HCT116 (cell line): ENCODE results near the gene APP. TPM values are rescaled to one million over a fixed set of nuclear protein-coding genes. Genes with fewer than 3 reads are reported as not detected.

Experiments used
- ATAC-seq: fragments of 200-7000 bp; cut with Tn5 transposase; 2 replicates; pipeline ENCODE4 v1.9.1; 2020; ENCODE audit warnings: mild to moderate bottlenecking, moderate library complexity
- BruUV-seq: library from RNA; stranded (reverse); fragments of 400-500 nt; replicated peaks from 2 replicates; lab custom pipeline; 2021; lab: Mats Ljungman, UMichigan
- CTCF ChIA-PET: fragments of 300-600 bp; sonication (Branson Sonifier 250); formaldehyde crosslinking; loops from one replicate; lab custom pipeline; 2021; ENCODE audit warnings: antibody characterized with exemption; lab: Charles Lee
- POLR2A ChIA-PET: fragments of 300-600, 350-600 bp; sonication (Branson Sonifier 250); formaldehyde crosslinking; loops from one replicate; lab custom pipeline; 2021; ENCODE audit warnings: antibody characterized with exemption; lab: Charles Lee
- RAD21 ChIA-PET, 2 experiments: fragments of 300-600 bp; sonication (Branson Sonifier 250); formaldehyde crosslinking; loops; one replicate each; lab custom pipeline; 2023; ENCODE audit warnings: low total read pairs in 2 of 2; ENCODE audit not compliant: uncharacterized antibody in 2 of 2, unreplicated experiment in 2 of 2, low non-redundant PET in 1 of 2; lab: Charles Lee
- DNase-seq: peaks from one replicate; pipeline ENCODE4 v3.0.0-alpha.2; 2010; ENCODE audit warnings: low read depth, low spot score
- H2AFZ ChIP-seq: fragments of 200-600 bp; shearing (Covaris generic), sonication (generic); 2 replicates; pipeline ENCODE4 v1.6.1; 2017; ENCODE audit warnings: low read depth, mixed run types, mixed read lengths, antibody characterized with exemption, low read length; ENCODE audit not compliant: poor library complexity, severe bottlenecking
- H3K27ac ChIP-seq: 2 replicates; pipeline ENCODE4 v1.5.1; 2012; ENCODE audit warnings: low read depth, low read length
- H3K27me3 ChIP-seq: fragments of 200-600 bp; sonication (generic); 2 replicates; pipeline ENCODE4 v1.6.1; 2016; ENCODE audit warnings: mixed run types, low read length, mixed read lengths; ENCODE audit not compliant: insufficient read depth
- H3K36me3 ChIP-seq, 2 experiments: fragments of 200-500 bp in 1 of 2; fragments of 200-600 bp in 1 of 2; sonication (Bioruptor generic) in 1 of 2; sonication (generic) in 1 of 2; 2 replicates each; pipeline versions ENCODE4 v1.5.1 to v1.6.1; 2014 to 2016; ENCODE audit warnings: low read length in 2 of 2, inconsistent platforms in 1 of 2, mixed read lengths in 1 of 2, mixed run types in 1 of 2; ENCODE audit not compliant: insufficient read depth in 2 of 2, control insufficient read depth in 1 of 2
- H3K4me1 ChIP-seq, 2 experiments: fragments of 200-600 bp in 1 of 2; sonication (generic) in 1 of 2; 2 replicates each; pipeline versions ENCODE4 v1.5.1 to v1.6.1; 2012 to 2017; ENCODE audit warnings: low read length in 2 of 2, inconsistent platforms in 1 of 2, mild to moderate bottlenecking in 1 of 2, mixed read lengths in 1 of 2, mixed run types in 1 of 2, moderate library complexity in 1 of 2; ENCODE audit not compliant: insufficient read depth in 2 of 2, control insufficient read depth in 1 of 2
- H3K4me2 ChIP-seq: fragments of 200-600 bp; sonication (generic); 2 replicates; pipeline ENCODE4 v1.6.1; 2017; ENCODE audit warnings: mixed run types, low read length, mixed read lengths
- H3K4me3 ChIP-seq, 2 experiments: fragments of 200-600 bp in 1 of 2; sonication (generic) in 1 of 2; replicated peaks in 1 of 2; 2 replicates each; pipeline ENCODE4 v1.5.1; 2011 to 2016; ENCODE audit warnings: low read length in 2 of 2, control low read depth in 1 of 2, low read depth in 1 of 2, mild to moderate bottlenecking in 1 of 2, mixed read lengths in 1 of 2, mixed run types in 1 of 2
- H3K79me2 ChIP-seq: fragments of 200-600 bp; sonication (generic); 2 replicates; pipeline ENCODE4 v1.6.1; 2017; ENCODE audit warnings: mild to moderate bottlenecking, mixed run types, low read length, moderate library complexity, mixed read lengths; ENCODE audit not compliant: insufficient read depth
- H3K9ac ChIP-seq: fragments of 200-600 bp; sonication (generic); 2 replicates; pipeline ENCODE4 v1.6.1; 2016; ENCODE audit warnings: low read length, mixed read lengths
- H3K9me2 ChIP-seq: fragments of 200-600 bp; sonication (generic), shearing (Covaris generic); 2 replicates; pipeline ENCODE4 v1.6.1; 2017; ENCODE audit warnings: mixed run types, mild to moderate bottlenecking, moderate library complexity; ENCODE audit not compliant: insufficient read depth
- H3K9me3 ChIP-seq, 2 experiments: fragments of 200-500 bp in 1 of 2; fragments of 200-600 bp in 1 of 2; sonication (Bioruptor generic) in 1 of 2; sonication (generic) in 1 of 2; 2 replicates each; pipeline ENCODE4 v1.6.1; 2014 to 2017; ENCODE audit warnings: low read length in 2 of 2, mixed read lengths in 2 of 2, inconsistent platforms in 1 of 2, low read depth in 1 of 2, mild to moderate bottlenecking in 1 of 2, mixed run types in 1 of 2, moderate library complexity in 1 of 2; ENCODE audit not compliant: control insufficient read depth in 1 of 2, insufficient read depth in 1 of 2
- H4K20me1 ChIP-seq: fragments of 200-600 bp; sonication (generic), shearing (Covaris generic); 2 replicates; pipeline ENCODE4 v1.6.1; 2017; ENCODE audit warnings: mixed run types, mild to moderate bottlenecking, moderate library complexity; ENCODE audit not compliant: insufficient read depth
- CBX3 ChIP-seq: IDR thresholded peaks from 2 replicates; pipeline ENCODE4 v1.6.1; 2012; ENCODE audit warnings: low read depth
- CEBPB ChIP-seq: IDR thresholded peaks from 2 replicates; pipeline ENCODE4 v1.6.1; 2012; ENCODE audit warnings: low read depth
- EGR1 ChIP-seq: IDR thresholded peaks from 2 replicates; pipeline ENCODE4 v1.6.1; 2012; ENCODE audit warnings: low read depth
- ELF1 ChIP-seq: IDR thresholded peaks from 2 replicates; pipeline ENCODE4 v1.6.1; 2012; ENCODE audit warnings: low read depth, borderline replicate concordance
- EZH2 ChIP-seq: fragments of 200-600 bp; sonication (generic); IDR thresholded peaks from 2 replicates; pipeline ENCODE4 v1.6.1; 2017; ENCODE audit warnings: antibody characterized with exemption, mixed run types
- EZH2phosphoT487 ChIP-seq: fragments of 200-600 bp; IDR thresholded peaks from 2 replicates; pipeline ENCODE4 v1.6.1; 2018; ENCODE audit warnings: antibody characterized with exemption, borderline replicate concordance
- FOSL1 ChIP-seq: IDR thresholded peaks from 2 replicates; pipeline ENCODE4 v1.6.1; 2012; ENCODE audit warnings: low read depth
- JUND ChIP-seq: IDR thresholded peaks from 2 replicates; pipeline ENCODE4 v1.6.1; 2012
- POLR2AphosphoS5 ChIP-seq: IDR thresholded peaks from 2 replicates; pipeline ENCODE4 v1.6.1; 2011; ENCODE audit warnings: mild to moderate bottlenecking, low read depth, low read length, moderate library complexity
- SIN3A ChIP-seq: IDR thresholded peaks from 2 replicates; pipeline ENCODE4 v1.6.1; 2012; ENCODE audit warnings: low read depth
- SP1 ChIP-seq: IDR thresholded peaks from 2 replicates; pipeline ENCODE4 v1.6.1; 2012; ENCODE audit warnings: low read depth
- SRF ChIP-seq: IDR thresholded peaks from 2 replicates; pipeline ENCODE4 v1.6.1; 2012; ENCODE audit warnings: low read depth
- YY1 ChIP-seq: IDR thresholded peaks from 2 replicates; pipeline ENCODE4 v1.6.1; 2011; ENCODE audit warnings: low read length, low read depth, moderate library complexity, mild to moderate bottlenecking; ENCODE audit not compliant: insufficient replicate concordance; ENCODE audit errors: extremely low read depth
- ZBTB33 ChIP-seq: IDR thresholded peaks from 2 replicates; pipeline ENCODE4 v1.6.1; 2011; ENCODE audit warnings: mild to moderate bottlenecking, low read length, moderate library complexity; ENCODE audit not compliant: insufficient replicate concordance; ENCODE audit errors: extremely low read depth
- ZFX ChIP-seq: fragments of 450-650 bp; IDR thresholded peaks from 2 replicates; pipeline ENCODE4 v1.6.1; 2017
- ZNF274 ChIP-seq: fragments of 200-500 bp; sonication (Bioruptor generic); IDR thresholded peaks from 2 replicates; pipeline ENCODE4 v1.6.1; 2014; ENCODE audit warnings: mild to moderate bottlenecking, low read depth, low read length, inconsistent platforms
- intact Hi-C: fragments of 100-400 bp; cut with micrococcal nuclease; formaldehyde crosslinking; loops from 2 replicates; pipeline ENCODE4 v1.10.0; 2022
- total RNA-seq: library from RNA; stranded (reverse); gene quantifications from one replicate; pipeline ENCODE4 v1.2.1, GENCODE V29; 2021; ENCODE audit not compliant: unreplicated experiment
- TF ChIP-seq, protein P1 (sequence below): IDR thresholded peaks from 2 replicates; pipeline ENCODE4 v1.6.1; 2012

APP gene
- total RNA-seq, 1 experiment from 2014 or later: 267 TPM

DNA sequence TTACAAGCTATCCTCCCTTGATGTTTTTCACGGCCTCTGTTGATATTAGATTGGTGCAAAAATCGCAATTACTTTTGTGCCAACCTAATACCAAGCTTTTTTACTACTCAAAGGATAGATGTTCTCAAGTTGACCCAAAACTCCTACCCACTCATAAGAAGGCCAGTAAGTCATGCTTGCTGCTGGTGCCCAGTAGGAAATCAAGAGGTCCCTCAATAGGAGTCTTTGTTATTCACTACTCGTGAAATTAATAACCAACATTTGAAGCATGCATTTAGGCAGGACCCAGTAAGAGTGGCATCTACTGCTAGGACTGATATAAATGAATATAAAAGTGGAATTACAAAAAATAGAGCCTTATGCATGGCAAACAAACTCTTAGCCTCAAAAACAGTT lies 52.6 kb downstream of the APP start:
- ATAC-seq (no peak), DNase-seq (no peak)
- ChIA-PET RAD21 (no interaction called here), CTCF (no interaction called here), POLR2A (no interaction called here)
- Histone ChIP-seq H3K9ac (no peak overlapping the region), H2AFZ (no peak overlapping the region), H3K4me1 (peaks cover 22 to 24% of the 10 kb centered on the region in 2 experiments; a peak in 3 of 4 replicates), H3K36me3 (no peaks in the 10 kb centered on the region), H4K20me1 (peaks cover 12% of the 10 kb centered on the region; the same call in 1 of the 2 replicates), H3K27me3 (no peaks in the 10 kb centered on the region), H3K4me2 (no peak overlapping the region), H3K9me2 (no peaks in the 10 kb centered on the region), H3K4me3 (no peak overlapping the region), H3K9me3 (no peaks in the 10 kb centered on the region), H3K27ac (no peak overlapping the region), H3K79me2 (peaks cover 94% of the 10 kb centered on the region)
- intact Hi-C loops: no loop called here
- BruUV-seq: no TSS peak
- no peak for TF ChIP-seq SP1
- no peak for TF ChIP-seq EZH2phosphoT487
- no peak for TF ChIP-seq SRF
- no peak for TF ChIP-seq ZFX
- TF ChIP-seq CBX3: no peak
- TF ChIP-seq FOSL1: no peak
- TF ChIP-seq CEBPB: no peak
- no peak for TF ChIP-seq EZH2
- TF ChIP-seq JUND: no peak
- TF ChIP-seq EGR1: no peak
- no peak for TF ChIP-seq ZNF274
- TF ChIP-seq, protein P1, sequence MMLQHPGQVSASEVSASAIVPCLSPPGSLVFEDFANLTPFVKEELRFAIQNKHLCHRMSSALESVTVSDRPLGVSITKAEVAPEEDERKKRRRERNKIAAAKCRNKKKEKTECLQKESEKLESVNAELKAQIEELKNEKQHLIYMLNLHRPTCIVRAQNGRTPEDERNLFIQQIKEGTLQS: no peak
- TF ChIP-seq ZBTB33: no peak
- no peak for TF ChIP-seq ELF1
- no peak for TF ChIP-seq POLR2AphosphoS5
- TF ChIP-seq SIN3A: no peak
- no peak for TF ChIP-seq YY1
